IMR-90 (cell line): Measurements from ENCODE around the gene TMEM97. TPM values are rescaled to one million over a fixed set of nuclear protein-coding genes. Genes with fewer than 3 reads are reported as not detected.

Experiments
- ATAC-seq: fragments of 200-7000 bp; cut with Tn5 transposase; 2 replicates; pipeline ENCODE4 v1.9.1; 2020; ENCODE audit warnings: low read depth, mild to moderate bottlenecking, moderate library complexity
- BruUV-seq: library from RNA; stranded (reverse); fragments of 400-500 nt; replicated peaks from 2 replicates; lab custom pipeline; 2021; lab: Mats Ljungman, UMichigan
- CTCF ChIA-PET: fragments of 300-600 bp; formaldehyde crosslinking; extraction: SDS; loops from one replicate; lab custom pipeline; 2021; ENCODE audit warnings: antibody characterized with exemption; lab: Yijun Ruan, JAX
- POLR2A ChIA-PET: fragments of 300-600 bp; sonication (Branson Sonifier 250); formaldehyde crosslinking; loops from one replicate; lab custom pipeline; 2022; ENCODE audit warnings: antibody characterized with exemption; ENCODE audit not compliant: unreplicated experiment; lab: Charles Lee
- DNase-seq: peaks from one replicate; pipeline ENCODE4 v3.0.0; 2013
- H2AFZ ChIP-seq: replicated peaks from 2 replicates; pipeline ENCODE3; 2013; ENCODE audit warnings: low read length, mild to moderate bottlenecking; ENCODE audit not compliant: poor library complexity
- H2AK5ac ChIP-seq: 2 replicates; pipeline ENCODE4 v1.6.1; 2013; ENCODE audit warnings: low read depth, low read length, inconsistent platforms
- H2AK9ac ChIP-seq: replicated peaks from 2 replicates; pipeline ENCODE3; 2013; ENCODE audit warnings: mild to moderate bottlenecking, low read depth, low read length, moderate library complexity; ENCODE audit not compliant: poor library complexity
- H2BK120ac ChIP-seq: 2 replicates; pipeline ENCODE4 v1.6.1; 2013; ENCODE audit warnings: low read depth, low read length, inconsistent platforms
- H2BK15ac ChIP-seq: 3 replicates; pipeline ENCODE4 v1.6.1; 2013; ENCODE audit warnings: low read depth, low read length, inconsistent platforms
- H2BK20ac ChIP-seq: 2 replicates; pipeline ENCODE4 v1.6.1; 2013; ENCODE audit warnings: low read depth, mild to moderate bottlenecking, inconsistent platforms, low read length, moderate library complexity
- H2BK5ac ChIP-seq: 2 replicates; pipeline ENCODE4 v1.6.1; 2013; ENCODE audit warnings: mild to moderate bottlenecking, low read depth, low read length, inconsistent platforms; ENCODE audit not compliant: poor library complexity, severe bottlenecking
- H3K14ac ChIP-seq: replicated peaks from 2 replicates; pipeline ENCODE4 v1.6.1; 2013; ENCODE audit warnings: low read depth, low read length, inconsistent platforms
- H3K18ac ChIP-seq: 2 replicates; pipeline ENCODE4 v1.6.1; 2013; ENCODE audit warnings: low read depth, low read length, control low read depth
- H3K23ac ChIP-seq: 2 replicates; pipeline ENCODE4 v1.6.1; 2013; ENCODE audit warnings: low read depth, low read length, inconsistent platforms
- H3K27ac ChIP-seq: 2 replicates; pipeline ENCODE4 v1.5.1; 2013; ENCODE audit warnings: mild to moderate bottlenecking, control low read depth, low read length; ENCODE audit not compliant: insufficient read depth
- H3K27me3 ChIP-seq: 2 replicates; pipeline ENCODE4 v1.6.1; 2013; ENCODE audit warnings: low read length; ENCODE audit not compliant: control insufficient read depth, insufficient read depth
- H3K36me3 ChIP-seq: 2 replicates; pipeline ENCODE4 v1.6.1; 2013; ENCODE audit warnings: low read length, mixed read lengths; ENCODE audit not compliant: control insufficient read depth, insufficient read depth
- H3K4ac ChIP-seq: 2 replicates; pipeline ENCODE4 v1.6.1; 2013; ENCODE audit warnings: low read depth, low read length, inconsistent platforms
- H3K4me1 ChIP-seq: 2 replicates; pipeline ENCODE4 v1.6.1; 2013; ENCODE audit warnings: low read length, mixed read lengths; ENCODE audit not compliant: control insufficient read depth, insufficient read depth
- H3K4me2 ChIP-seq: 2 replicates; pipeline ENCODE4 v1.6.1; 2013; ENCODE audit warnings: low read depth, mild to moderate bottlenecking, control low read depth, low read length, moderate library complexity
- H3K4me3 ChIP-seq: 2 replicates; pipeline ENCODE4 v1.5.1; 2013; ENCODE audit warnings: low read depth, mild to moderate bottlenecking, control low read depth, low read length, moderate library complexity; ENCODE audit not compliant: insufficient read depth
- H3K56ac ChIP-seq: 2 replicates; pipeline ENCODE4 v1.6.1; 2013; ENCODE audit warnings: low read length, inconsistent platforms; ENCODE audit not compliant: insufficient read depth; ENCODE audit errors: extremely low read depth
- H3K79me1 ChIP-seq, 2 experiments: 2 replicates each; pipeline ENCODE4 v1.6.1; 2013; ENCODE audit warnings: low read length in 2 of 2, inconsistent platforms in 1 of 2, low read depth in 1 of 2
- H3K9ac ChIP-seq: 2 replicates; pipeline ENCODE4 v1.6.1; 2013; ENCODE audit warnings: low read depth, low read length, control low read depth
- H3K9me1 ChIP-seq: 2 replicates; pipeline ENCODE4 v1.6.1; 2013; ENCODE audit warnings: low read length, inconsistent platforms; ENCODE audit not compliant: insufficient read depth
- H3K9me3 ChIP-seq: 2 replicates; pipeline ENCODE4 v1.6.1; 2013; ENCODE audit warnings: low read length; ENCODE audit not compliant: control insufficient read depth, insufficient read depth
- H4K20me1 ChIP-seq: 2 replicates; pipeline ENCODE4 v1.6.1; 2013; ENCODE audit warnings: low read length, inconsistent platforms; ENCODE audit not compliant: insufficient read depth
- H4K5ac ChIP-seq: 2 replicates; pipeline ENCODE4 v1.6.1; 2013; ENCODE audit warnings: mild to moderate bottlenecking, low read depth, low read length, control low read depth
- H4K8ac ChIP-seq, 2 experiments: 2 replicates each; pipeline ENCODE4 v1.6.1; 2013; ENCODE audit warnings: low read depth in 2 of 2, low read length in 2 of 2, control low read depth in 1 of 2, inconsistent platforms in 1 of 2
- H4K91ac ChIP-seq: 2 replicates; pipeline ENCODE4 v1.6.1; 2013; ENCODE audit warnings: low read depth, low read length, inconsistent platforms; ENCODE audit not compliant: insufficient read depth
- POLR2A ChIP-seq: IDR thresholded peaks from 2 replicates; pipeline ENCODE4 v1.6.1; 2012; ENCODE audit warnings: mild to moderate bottlenecking, low read depth, low read length
- RCOR1 ChIP-seq: IDR thresholded peaks from 2 replicates; pipeline ENCODE4 v1.6.1; 2012; ENCODE audit warnings: mild to moderate bottlenecking, low read length, improper control_type of control experiment; ENCODE audit not compliant: insufficient replicate concordance
- RFX5 ChIP-seq: IDR thresholded peaks from 2 replicates; pipeline ENCODE4 v1.8.0; 2012; ENCODE audit warnings: low read depth, mild to moderate bottlenecking, low read length, moderate library complexity
- WGBS, 2 experiments: methylation state at CpG; one replicate each; pipeline versions ENCODE4 v1.1.5 to v1.1.7; 2013; ENCODE audit warnings: missing lambda C conversion rate in 2 of 2; ENCODE audit not compliant: insufficient read length in 1 of 2; ENCODE audit errors: extremely low coverage in 2 of 2; 5-methylcytosine and 5-hydroxymethylcytosine counted together
- dilution Hi-C: fragments of 300-500 bp; cut with HindIII; formaldehyde crosslinking; loops from one replicate; pipeline ENCODE4 v1.14.3; 2018; ENCODE audit warnings: low sequenced_read_pairs; ENCODE audit not compliant: unreplicated experiment
- in situ Hi-C: fragments of 300-500 bp; cut with MboI; formaldehyde crosslinking; loops from 3 replicates; pipeline ENCODE4 v1.14.3; 2019; ENCODE audit warnings: low sequenced_read_pairs, inconsistent platforms, mixed read lengths
- intact Hi-C: fragments of 100-400 bp; cut with micrococcal nuclease; formaldehyde crosslinking; loops from 2 replicates; pipeline ENCODE4 v1.10.0; 2022
- polyA plus RNA-seq, 3 experiments: library from polyadenylated mRNA; depleted of rRNA; stranded (reverse); fragments of >200 nt; gene quantifications; 2 replicates each; pipeline ENCODE4 v1.2.3, GENCODE V29; 2012; ENCODE audit warnings: low replicate concordance in 1 of 3
- total RNA-seq: library from RNA; depleted of rRNA; stranded (reverse); fragments of >200 nt; gene quantifications from 2 replicates; pipeline ENCODE4 v1.2.3, GENCODE V29; 2012

Gene TMEM97
- total and polyA plus RNA-seq, 2 of the 4 experiments (the other 2 are of a cell fraction): 12.3 to 21.3 TPM

DNA sequence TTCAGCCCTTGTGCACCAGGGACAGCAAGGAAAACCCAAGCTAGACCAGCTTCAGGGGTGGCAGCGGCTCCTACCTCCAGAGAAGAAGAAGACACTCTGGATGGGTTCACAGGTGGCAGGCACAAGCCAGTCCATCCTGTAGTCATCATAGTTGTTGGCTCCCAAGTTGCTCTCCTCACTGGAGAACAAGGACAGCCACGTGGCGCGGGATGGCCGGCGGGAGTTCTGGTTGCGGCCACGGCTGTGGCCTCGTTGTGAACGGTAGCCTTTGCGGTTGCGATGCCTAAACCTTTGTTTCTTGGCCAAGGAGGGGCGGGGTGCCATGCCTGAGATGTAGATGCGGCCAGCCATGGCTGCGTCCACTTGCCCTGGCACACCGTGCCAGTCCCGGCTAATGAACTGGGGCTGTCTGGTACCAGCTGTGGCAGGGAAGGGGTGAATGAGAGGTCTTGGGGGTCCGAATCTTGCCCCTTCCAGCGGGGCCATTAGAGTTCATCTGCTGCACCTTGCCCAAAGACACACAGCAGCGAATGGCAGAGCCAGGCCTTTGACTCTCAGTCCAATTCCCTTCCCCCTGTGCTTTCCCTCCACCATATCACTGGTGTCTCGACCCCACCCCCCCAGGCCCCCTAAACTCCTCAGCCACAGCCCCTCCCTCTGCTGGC lies 48.8 kb downstream of the TMEM97 start:
- Histone ChIP-seq H3K79me1 (peaks cover 5% of the 10 kb centered on the region in 2 experiments; a peak in 3 of 4 replicates), H4K91ac (no peak overlapping the region), H3K27me3 (no peaks in the 10 kb centered on the region), H2BK120ac (no peak overlapping the region), H3K23ac (no peak overlapping the region), H3K18ac (no peak overlapping the region), H4K8ac (no peak overlapping the region), H3K36me3 (peaks cover 6% of the 10 kb centered on the region), H3K4me2 (no peak overlapping the region), H2AFZ (no peak overlapping the region), H3K9me1 (peaks cover 17% of the 10 kb centered on the region), H3K56ac (no peak overlapping the region), H3K14ac (no peak overlapping the region), H2BK15ac (no peak overlapping the region), H3K4ac (no peak overlapping the region), H4K5ac (no peak overlapping the region), H4K20me1 (peaks cover 8% of the 10 kb centered on the region), H3K4me3 (no peak overlapping the region), H2AK9ac (no peak overlapping the region), H3K27ac (no peak overlapping the region), H3K4me1 (peaks cover 11% of the 10 kb centered on the region; the same call in 1 of the 2 replicates), H2BK5ac (no peak overlapping the region), H2AK5ac (no peak overlapping the region), H3K9ac (no peak overlapping the region), H3K9me3 (no peaks in the 10 kb centered on the region), H2BK20ac (no peak overlapping the region)
- in situ Hi-C loops (no loop called here), dilution Hi-C loops (no loop called here), intact Hi-C loops (no loop called here)
- ATAC-seq (no peak), DNase-seq (no peak)
- TF ChIP-seq POLR2A (no peak), RCOR1 (no peak), RFX5 (no peak)
- WGBS, 2 experiments: 88% methylated on average over 12 of the region's 21 CpGs; no CpG with 5 or more reads in 1 of the 2 experiments
- ChIA-PET POLR2A (no interaction called here), CTCF (no interaction called here)
- BruUV-seq: no TSS peak
